HG03520 (cell line): ENCODE data around the gene ZFR.
"Not testable (repeated sequence)": the region's sequence is repeated elsewhere in the genome, so short reads cannot be mapped to it uniquely, and the experiment has no call there.

Experiments
- ATAC-seq: cut with Tn5 transposase; IDR thresholded peaks from one replicate; pipeline ENCODE4 v1.9.1; 2021; ENCODE audit warnings: mild to moderate bottlenecking, moderate library complexity; ENCODE audit not compliant: unreplicated experiment

ZFR gene

GRCh38 chr5:32453916-32454315 is 9.4 kb upstream of the ZFR start:
- no peak for ATAC-seq

DNA sequence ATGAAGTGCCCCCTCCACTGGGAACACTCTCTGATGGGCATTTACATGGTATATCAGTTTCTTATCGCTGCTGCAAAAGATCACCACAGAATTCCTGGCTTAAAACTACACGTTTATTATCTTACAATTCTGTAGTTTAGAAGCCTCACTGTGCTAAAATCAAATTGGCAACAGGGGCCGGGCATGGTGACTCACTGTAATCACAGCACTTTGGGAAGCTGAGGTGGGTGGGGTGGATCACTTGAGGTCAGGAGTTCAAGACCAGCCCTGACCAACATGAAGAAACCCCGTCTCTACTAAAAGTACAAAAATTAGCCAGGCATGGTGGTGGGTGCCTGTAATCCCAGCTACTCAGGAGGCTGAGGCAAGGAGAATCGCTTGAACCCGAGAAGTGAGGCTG is 7.8 kb upstream of the ZFR start:
- not testable (repeated sequence) for ATAC-seq

GRCh38 chr5:32450952-32451351 is 6.4 kb upstream of the ZFR start:
- ATAC-seq, result no peak

DNA sequence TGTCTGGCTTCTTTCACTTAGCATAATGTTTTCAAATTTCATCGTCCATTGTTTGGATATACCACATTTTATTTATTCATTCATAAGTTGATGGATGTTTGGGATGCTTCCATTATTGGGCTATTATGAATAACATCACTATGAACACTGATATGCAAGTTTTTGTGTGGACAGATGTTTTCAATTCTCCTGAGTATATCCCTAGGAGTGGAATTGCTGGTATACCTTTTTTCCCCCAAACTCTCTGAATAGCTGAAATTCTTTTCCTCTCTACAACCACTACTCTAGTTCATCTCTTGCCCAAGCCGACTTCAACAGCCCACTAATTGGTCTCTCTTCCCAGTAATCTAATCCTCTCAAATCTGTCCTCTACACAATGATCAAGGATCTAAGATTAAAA is 4.7 kb upstream of the ZFR start:
- no peak for ATAC-seq

GRCh38 chr5:32446630-32447029 is 2.1 kb upstream of the ZFR start:
- ATAC-seq, result no peak

- no peak for ATAC-seq
These were observed 1.5 kb upstream of the ZFR start for GRCh38 chr5:32445831-32446614.

DNA sequence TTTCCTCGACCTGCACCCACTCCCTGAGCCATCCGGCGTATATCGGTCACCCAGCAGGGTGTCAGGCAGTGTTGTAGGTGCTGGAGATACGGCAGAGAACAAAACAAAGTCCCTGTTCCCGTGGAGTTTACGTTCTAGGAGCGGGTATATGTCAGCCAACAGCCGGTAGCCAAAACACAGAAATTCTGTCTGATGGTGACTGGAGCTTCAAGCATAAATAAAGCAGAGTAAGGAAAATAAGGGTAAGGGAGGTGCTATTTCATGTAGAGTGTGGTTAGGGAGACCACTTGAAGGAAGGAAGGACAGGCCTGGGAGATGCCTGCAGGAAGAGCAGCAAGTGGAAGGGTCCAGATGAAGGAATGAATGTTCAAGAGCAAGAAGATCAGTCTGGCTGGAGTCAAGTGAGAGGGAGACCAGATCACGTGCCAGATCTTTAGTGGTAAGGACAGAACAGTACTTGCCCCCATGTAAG is 783 bp upstream of the ZFR start:
- no peak for ATAC-seq

GRCh38 chr5:32443541-32444430 is 754 bp downstream of the ZFR start:
- ATAC-seq, result peak; percentile 30

- no peak for ATAC-seq
These were observed 1.4 kb downstream of the ZFR start for GRCh38 chr5:32443145-32443540.

DNA sequence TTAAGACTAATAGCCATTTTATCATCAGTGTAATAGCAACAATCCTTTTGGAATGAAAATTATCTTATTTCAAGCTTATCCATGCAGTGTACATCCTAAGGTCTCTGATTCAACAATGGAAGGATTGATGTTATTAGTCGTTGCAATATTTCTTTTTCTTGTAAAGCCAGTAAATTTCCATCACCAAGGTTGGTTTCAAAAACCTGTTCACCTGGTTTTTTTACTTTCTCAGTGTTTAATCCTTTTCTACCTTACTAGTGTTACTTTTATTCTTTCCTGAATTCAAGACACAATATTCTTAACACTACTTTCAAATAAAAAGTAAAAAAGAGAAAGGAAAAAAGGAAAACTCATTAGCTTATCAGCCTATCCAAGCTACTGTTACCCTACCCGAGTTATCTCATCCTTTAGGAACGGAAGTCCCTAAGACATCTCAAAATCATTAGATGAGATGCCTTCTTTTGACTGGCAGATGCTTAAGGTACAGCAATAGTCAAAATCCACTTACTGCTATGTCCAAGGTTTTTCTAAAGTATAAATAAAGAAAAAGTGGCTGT is 5.4 kb downstream of the ZFR start:
- no peak for ATAC-seq

DNA sequence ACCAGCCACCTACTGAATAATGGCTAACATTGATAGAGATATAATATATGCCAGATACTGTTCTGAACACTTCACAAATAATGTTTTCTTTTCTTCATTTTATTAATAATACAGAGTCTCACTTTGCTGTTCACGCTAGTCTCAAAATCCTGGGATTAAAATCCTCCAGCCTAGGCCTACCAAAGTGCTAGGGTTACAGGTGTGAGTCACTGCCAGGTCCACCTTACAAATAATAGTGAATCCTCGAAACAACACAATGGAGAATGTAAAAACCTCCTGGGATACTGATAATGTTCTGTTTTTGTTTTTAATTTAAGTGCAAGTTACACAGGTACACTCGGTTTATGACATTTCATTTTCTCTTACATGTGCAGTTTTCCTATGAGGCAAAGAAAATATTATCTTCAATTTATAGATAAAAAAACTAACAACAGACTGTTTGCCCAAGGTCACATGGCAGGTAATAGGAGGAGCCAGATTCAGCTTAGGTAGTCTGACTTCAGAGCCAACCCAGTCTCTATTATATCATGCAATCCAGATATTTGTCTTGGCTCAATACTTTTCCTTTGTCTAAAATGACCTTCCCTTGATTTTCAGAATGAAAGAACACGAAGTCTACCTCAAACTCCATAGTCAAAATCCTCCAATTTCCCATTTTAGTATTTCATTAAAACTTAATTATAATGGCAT is 7.8 kb downstream of the ZFR start:
- no peak for ATAC-seq

- ATAC-seq, result no peak
These were observed 9.2 kb downstream of the ZFR start for GRCh38 chr5:32435383-32435782.

DNA sequence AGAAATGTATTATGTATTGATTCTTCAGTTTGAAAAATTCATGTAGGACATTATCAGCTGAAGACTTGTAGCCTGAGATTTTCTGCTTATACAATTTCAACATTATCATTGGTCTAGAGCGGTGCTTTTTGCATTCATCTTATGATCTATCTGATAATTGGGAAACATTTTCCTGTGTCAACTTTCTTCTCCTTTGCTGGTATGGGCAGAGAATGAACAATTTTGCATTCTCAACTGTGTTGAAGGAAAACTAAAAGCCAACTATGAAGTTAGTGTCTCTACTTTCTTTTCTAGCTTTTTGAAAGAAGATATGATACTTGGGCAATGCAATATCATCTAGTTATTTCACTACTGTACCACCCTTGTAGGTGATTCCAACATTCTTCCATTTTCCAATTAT is 10.3 kb downstream of the ZFR start:
- ATAC-seq, result no peak

GRCh38 chr5:32432633-32433032 is 11.9 kb downstream of the ZFR start:
- no peak for ATAC-seq

DNA sequence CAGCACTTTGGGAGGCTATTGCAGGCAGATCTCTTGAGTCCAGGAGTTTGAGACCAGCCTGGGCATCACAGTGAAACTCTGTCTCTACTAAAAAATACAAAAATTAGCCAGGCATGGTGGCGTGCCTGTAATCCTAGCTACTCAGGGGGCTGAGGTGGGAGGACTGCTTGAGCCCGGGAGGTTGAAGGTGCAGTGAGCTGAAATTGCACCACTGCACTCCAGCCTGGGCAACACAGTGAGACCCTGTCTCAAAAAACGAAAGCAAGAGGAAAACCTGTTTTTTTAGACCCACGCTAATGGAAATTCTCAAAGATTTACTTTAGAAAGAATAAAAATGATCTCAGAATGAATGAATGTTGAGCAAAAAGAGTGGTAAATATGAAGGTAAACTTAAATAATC is 13.7 kb downstream of the ZFR start:
- ATAC-seq, result not testable (repeated sequence)

DNA sequence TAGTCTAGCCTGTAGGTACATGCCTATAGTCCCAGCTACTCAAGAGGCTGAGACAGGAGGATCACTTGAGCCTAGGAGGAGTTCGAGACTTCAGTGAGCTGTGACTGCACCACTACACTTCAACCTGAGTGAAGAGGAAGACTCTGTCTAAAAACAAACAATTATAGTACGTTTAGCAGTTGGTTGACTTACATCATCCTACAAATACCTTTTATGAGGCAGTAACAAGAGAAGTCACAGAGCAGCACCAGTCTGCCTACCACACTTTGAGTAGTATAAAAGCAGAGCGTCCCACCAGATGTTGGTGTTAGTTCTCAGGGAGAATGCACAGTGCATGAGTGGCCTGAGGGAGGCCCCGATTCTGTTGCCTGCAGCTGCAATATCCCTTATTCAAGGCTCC is 16.1 kb downstream of the ZFR start:
- ATAC-seq, result no peak

DNA sequence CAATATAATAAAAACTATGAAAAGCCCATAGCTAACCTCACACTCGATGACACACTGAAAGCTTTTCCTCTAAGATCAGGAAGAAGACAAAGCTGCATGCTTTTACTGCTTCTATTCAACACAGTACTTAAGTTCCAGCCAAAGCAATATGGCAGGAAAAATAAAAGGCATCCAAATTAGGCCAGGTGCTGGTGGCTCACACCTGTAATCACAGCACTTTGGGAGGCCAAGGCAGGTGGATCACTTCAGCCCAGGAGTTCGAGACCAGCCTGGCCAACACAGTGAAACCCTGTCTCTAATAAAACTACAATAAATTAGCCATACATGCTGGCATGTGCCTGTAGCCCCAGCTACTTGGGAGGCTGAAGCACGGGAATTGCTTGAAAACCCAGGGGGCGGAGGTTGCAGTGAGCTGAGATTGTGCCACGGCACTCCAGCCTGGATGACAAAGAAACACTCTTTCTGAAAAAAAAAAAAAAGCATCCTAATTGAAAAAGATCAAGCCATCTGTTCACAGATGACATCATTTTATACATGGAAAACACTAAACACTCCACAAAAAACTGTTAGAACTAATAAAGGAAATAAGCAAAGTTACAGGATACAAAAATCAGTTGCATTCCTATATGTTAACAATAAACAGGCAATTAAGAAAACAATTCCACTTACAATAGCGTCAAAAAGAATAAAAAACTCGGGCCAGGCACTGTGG is 17.9 kb downstream of the ZFR start:
- ATAC-seq, result no peak

DNA sequence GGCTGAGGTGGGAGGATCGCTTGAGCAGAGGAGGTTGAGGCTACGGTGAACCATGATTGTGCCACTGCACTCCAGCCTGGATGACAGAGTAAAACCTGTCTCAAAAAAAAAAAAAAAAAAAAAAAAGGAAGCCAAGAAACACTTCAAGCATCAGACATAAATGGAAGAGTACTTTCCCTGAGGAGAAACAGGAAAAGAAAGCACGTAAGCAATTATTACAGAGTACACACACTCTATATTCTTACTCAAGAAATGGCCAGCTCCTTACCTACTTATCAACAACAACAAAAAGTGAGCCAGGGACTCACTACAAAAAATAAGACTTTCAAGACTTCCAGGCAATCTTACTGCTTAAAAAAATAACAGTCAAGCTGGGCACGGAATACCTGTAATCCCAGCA is 21.8 kb downstream of the ZFR start:
- ATAC-seq, result no peak

- ATAC-seq, result no peak
These were observed 23.5 kb downstream of the ZFR start for GRCh38 chr5:32421075-32421474.

DNA sequence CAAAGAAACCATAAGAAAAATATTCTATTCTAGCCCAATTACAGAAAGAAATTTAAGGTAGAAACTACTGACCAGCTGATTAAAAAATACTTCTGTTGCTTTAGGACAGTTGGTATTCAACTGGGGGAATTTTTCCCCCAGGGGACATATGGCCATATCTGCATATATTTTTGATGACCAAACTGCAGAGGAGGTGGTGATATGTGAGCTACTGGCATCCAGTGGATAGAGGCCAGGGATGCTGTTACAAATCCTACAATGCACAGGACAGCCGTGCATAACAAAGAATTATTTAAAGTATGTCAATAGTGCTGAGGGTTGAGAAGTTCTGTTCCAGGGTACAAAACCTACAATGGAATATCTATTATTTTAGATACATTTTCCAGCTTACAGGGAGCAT is 24.0 kb downstream of the ZFR start:
- ATAC-seq, result no peak

- no peak for ATAC-seq
These were observed 24.7 kb downstream of the ZFR start for GRCh38 chr5:32419791-32420190.
